HFFc6 (cell line): Measurements from ENCODE around the gene TRNP1. TPM values are rescaled to one million over a fixed set of nuclear protein-coding genes. Genes with fewer than 3 reads are reported as not detected.

Experiments used
- DNase-seq: peaks from one replicate; pipeline ENCODE4 v3.0.0-alpha.2; 2018
- H3K27ac Mint-ChIP-seq: 2 replicates; pipeline ENCODE4 v1.8.0; 2020; ENCODE audit warnings: mild to moderate bottlenecking, mixed read lengths
- H3K27me3 Mint-ChIP-seq: 2 replicates; pipeline ENCODE4 v1.8.0; 2021; ENCODE audit warnings: mild to moderate bottlenecking, moderate library complexity, mixed read lengths; ENCODE audit not compliant: insufficient read depth
- H3K36me3 Mint-ChIP-seq: 2 replicates; pipeline ENCODE4 v1.8.0; 2021; ENCODE audit warnings: low read depth, mixed read lengths
- H3K4me1 Mint-ChIP-seq: 2 replicates; pipeline ENCODE4 v1.8.0; 2020; ENCODE audit warnings: low read depth, mixed read lengths
- H3K4me3 Mint-ChIP-seq: 2 replicates; pipeline ENCODE4 v1.8.0; 2020; ENCODE audit warnings: mild to moderate bottlenecking, moderate library complexity, mixed read lengths
- H3K9me3 Mint-ChIP-seq: 2 replicates; pipeline ENCODE4 v1.8.0; 2020; ENCODE audit warnings: mild to moderate bottlenecking, mixed read lengths
- total RNA-seq, 6 experiments: library from RNA; stranded (reverse); fragmentation: NEBNext Ultra II Directional; extraction: Animal tissue kit (Norgen Biotek cat#: 25700); gene quantifications; 2 replicates in 1 of 6; 3 replicates in 5 of 6; pipeline ENCODE4 v1.2.3, GENCODE V29; 2021
- TF ChIP-seq, protein P1 (sequence below): fragments of 200-600 bp; sonication (generic); IDR thresholded peaks from 2 replicates; pipeline ENCODE4 v1.5.0; 2021; ENCODE audit warnings: antibody characterized with exemption, mild to moderate bottlenecking

Gene TRNP1
- total RNA-seq, 6 experiments from 2014 or later = 203 to 241 (median 217) TPM

DNA sequence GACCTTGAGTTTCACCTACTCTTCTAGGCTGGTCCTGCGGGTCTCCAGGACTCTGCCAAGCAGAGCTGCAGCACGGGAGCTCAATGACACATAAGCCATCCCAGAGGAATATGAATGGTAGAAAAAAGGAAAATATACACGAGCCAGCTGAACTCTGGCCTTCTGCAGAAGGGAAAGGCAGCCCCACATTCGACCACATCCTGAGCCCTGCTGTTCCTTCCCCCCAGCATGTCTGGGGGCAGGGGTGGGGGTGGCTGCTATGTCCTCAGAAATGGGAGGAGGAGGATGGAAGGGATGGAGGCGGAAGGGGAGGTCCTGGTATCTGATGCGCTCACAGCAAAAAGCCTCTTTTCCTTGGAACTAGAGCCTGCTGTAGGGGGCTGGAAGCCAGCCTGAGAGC lies 21.1 kb upstream of the TRNP1 start:
- TF ChIP-seq, protein P1, sequence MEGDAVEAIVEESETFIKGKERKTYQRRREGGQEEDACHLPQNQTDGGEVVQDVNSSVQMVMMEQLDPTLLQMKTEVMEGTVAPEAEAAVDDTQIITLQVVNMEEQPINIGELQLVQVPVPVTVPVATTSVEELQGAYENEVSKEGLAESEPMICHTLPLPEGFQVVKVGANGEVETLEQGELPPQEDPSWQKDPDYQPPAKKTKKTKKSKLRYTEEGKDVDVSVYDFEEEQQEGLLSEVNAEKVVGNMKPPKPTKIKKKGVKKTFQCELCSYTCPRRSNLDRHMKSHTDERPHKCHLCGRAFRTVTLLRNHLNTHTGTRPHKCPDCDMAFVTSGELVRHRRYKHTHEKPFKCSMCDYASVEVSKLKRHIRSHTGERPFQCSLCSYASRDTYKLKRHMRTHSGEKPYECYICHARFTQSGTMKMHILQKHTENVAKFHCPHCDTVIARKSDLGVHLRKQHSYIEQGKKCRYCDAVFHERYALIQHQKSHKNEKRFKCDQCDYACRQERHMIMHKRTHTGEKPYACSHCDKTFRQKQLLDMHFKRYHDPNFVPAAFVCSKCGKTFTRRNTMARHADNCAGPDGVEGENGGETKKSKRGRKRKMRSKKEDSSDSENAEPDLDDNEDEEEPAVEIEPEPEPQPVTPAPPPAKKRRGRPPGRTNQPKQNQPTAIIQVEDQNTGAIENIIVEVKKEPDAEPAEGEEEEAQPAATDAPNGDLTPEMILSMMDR = no peak
- no peak for DNase-seq
- peak overlapping the region; percentile 5; the same call in 1 of the 2 replicates for H3K4me3 Mint-ChIP-seq
- H3K27me3 Mint-ChIP-seq = no peaks in the 10 kb centered on the region
- H3K9me3 Mint-ChIP-seq = no peaks in the 10 kb centered on the region
- no peak overlapping the region; the same call in 1 of the 2 replicates for H3K27ac Mint-ChIP-seq
- peaks cover 19% of the 10 kb centered on the region for H3K4me1 Mint-ChIP-seq
- H3K36me3 Mint-ChIP-seq = no peaks in the 10 kb centered on the region

DNA sequence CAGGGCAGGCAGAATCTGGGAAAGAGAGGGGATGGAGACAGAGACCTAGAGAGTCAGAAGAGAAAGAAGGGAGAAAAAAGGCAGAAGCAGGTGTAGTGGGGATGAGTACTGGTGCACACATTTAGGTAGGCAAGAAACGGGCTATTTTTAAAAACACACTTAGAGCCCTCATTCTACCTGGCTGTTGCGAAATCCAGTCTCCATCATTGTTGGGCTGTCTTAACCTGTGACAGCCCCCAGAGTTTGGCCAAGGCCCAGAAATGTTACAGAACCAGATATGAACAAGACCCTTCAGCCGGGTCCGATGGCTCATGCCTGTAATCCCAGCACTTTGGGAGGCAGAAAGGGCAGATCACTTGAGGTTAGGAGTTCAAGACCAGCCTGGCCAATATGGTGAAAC lies 20.7 kb upstream of the TRNP1 start:
- DNase-seq = no peak
- Mint-ChIP-seq H3K4me3 (peak overlapping the region; percentile 5; the same call in 1 of the 2 replicates), H3K9me3 (no peaks in the 10 kb centered on the region), H3K36me3 (no peaks in the 10 kb centered on the region), H3K27me3 (no peaks in the 10 kb centered on the region), H3K4me1 (peaks cover 19% of the 10 kb centered on the region), H3K27ac (no peak overlapping the region; the same call in 1 of the 2 replicates)
- TF ChIP-seq, protein P1 = no peak

DNA sequence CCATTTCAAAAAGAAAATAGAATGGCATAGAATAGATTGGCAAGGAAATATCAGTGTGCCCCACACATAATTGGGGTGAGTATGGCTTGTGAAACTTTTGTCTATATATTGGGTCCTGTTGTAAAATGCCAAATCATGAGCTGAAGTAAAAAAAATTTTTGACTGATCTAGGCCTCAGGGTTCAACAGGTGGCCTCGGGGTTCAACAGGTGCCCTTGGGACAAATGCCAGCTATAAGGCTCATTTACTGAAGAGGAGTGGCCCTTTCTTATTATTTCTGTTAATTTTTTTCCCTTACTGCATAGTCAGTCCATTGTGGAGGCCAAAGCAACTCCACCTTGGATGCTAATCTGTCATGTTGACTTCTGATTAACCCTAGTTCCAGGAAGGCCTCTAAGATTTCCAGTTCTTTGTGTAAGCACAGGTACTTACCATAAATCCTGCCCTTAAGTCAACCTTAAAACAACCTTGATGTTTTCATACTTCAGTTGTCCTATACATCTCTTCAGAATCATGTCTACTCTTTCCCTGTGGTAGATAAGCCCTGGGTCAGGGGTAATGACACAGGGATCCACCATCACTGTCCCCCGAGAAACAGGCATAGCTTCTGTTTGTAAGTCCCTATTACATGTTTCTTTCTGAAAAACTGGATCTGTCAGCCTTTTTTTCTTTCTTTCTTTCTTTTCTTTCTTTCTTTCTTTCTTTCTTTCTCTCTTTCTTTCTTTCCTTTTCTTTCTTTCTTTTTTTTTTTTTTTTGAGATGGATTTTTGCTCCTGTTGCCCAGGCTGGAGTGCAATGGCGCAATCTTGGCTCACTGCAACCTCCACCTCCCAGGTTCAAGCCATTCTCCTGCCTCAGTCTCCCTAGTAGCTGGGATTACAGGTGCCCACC lies 16.6 kb upstream of the TRNP1 start:
- Mint-ChIP-seq H3K36me3 (no peaks in the 10 kb centered on the region), H3K4me3 (no peak overlapping the region), H3K27me3 (no peaks in the 10 kb centered on the region; the same call in 1 of the 2 replicates), H3K27ac (no peak overlapping the region), H3K9me3 (no peaks in the 10 kb centered on the region), H3K4me1 (peaks cover 10% of the 10 kb centered on the region)
- DNase-seq = no peak
- TF ChIP-seq, protein P1 = no peak

DNA sequence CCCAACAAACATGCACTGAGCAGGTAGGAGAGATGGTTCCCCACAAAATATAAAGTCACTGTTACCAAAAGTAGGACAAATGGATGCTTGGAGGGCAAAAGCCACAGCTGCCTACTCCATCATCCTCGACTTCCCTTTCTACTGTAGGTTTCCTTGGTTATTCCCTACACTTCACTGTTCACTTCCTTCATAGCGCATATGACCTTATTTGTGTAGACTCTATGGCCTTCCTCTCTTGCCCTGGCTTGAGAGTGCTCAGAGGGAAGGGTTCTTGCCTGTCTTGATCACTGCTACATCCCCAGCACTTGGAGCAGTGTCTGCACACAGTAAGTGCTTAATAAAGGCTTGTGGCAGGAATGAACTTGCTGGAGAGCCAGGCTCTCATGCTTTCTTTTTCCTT lies 14.6 kb upstream of the TRNP1 start:
- Mint-ChIP-seq H3K4me1 (peaks cover 7% of the 10 kb centered on the region), H3K9me3 (no peaks in the 10 kb centered on the region), H3K4me3 (no peak overlapping the region), H3K36me3 (no peaks in the 10 kb centered on the region), H3K27ac (no peak overlapping the region), H3K27me3 (peaks cover 2% of the 10 kb centered on the region; the same call in 1 of the 2 replicates)
- TF ChIP-seq, protein P1 = no peak
- no peak for DNase-seq

DNA sequence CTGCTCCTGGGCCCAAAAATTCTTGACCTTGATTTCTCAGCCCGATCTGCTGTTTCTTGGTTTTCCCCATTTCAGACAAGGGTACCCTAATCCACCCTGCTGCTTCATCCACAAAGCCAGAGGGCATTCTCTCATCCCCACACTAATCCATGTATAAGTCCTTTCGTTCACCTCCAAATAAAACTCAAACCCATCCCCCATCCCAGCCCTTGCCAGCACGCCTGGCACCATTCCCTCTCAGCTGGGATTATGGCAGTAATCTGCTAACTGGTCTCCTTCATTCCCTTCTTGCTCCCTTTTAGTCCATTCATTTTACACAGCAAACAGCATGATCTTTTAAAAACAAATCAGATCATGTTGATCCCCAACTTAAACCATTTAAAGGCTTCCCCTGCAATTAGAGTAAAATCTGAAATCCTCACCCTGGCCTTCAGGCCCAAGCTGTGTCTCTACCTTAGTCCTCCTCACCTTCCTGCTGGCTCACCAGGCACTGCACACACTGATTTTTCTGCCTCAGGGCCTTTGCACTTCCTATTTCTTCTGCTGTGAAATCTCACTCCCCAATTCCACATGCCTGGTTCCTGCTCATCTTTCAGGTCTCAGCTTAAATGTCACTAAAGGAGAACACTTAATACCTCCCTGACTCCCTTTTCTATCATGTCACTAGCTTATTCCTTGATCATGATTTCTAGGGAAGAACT lies 12.2 kb upstream of the TRNP1 start:
- TF ChIP-seq, protein P1 = no peak
- Mint-ChIP-seq H3K27ac (no peak overlapping the region), H3K4me1 (peaks cover 10% of the 10 kb centered on the region), H3K27me3 (peaks cover 4% of the 10 kb centered on the region), H3K36me3 (no peaks in the 10 kb centered on the region), H3K9me3 (no peaks in the 10 kb centered on the region), H3K4me3 (no peak overlapping the region)
- DNase-seq = no peak
